Small intestine (tissue), 7 donors: ENCODE data around the gene KIAA0586. TPM values are rescaled to one million over a fixed set of nuclear protein-coding genes. Genes with fewer than 3 reads are reported as not detected.
"Not testable (repeated sequence)": the region's sequence is repeated elsewhere in the genome, so short reads cannot be mapped to it uniquely, and the experiment has no call there.

Experiments
- DNase-seq, 2 donors: peaks; one replicate each; pipeline versions ENCODE4 v3.0.0 to v3.0.0-alpha.2; 2013
- FAIRE-seq: peaks from 2 replicates; lab custom pipeline; 2012; peaks lifted over from hg19 to GRCh38; lab: Jason Lieb, UNC
- H3K27ac ChIP-seq, 3 donors: one replicate each; pipeline ENCODE4 v1.5.1; 2013; ENCODE audit warnings: low read length in 2 of 3, mild to moderate bottlenecking in 2 of 3, control low read depth in 1 of 3, inconsistent platforms in 1 of 3, low read depth in 1 of 3, moderate library complexity in 1 of 3
- H3K27me3 ChIP-seq, 3 donors: one replicate each; pipeline ENCODE4 v1.6.1; 2013; ENCODE audit warnings: low read length in 3 of 3, inconsistent platforms in 1 of 3; ENCODE audit not compliant: control insufficient read depth in 3 of 3, insufficient read depth in 3 of 3
- H3K36me3 ChIP-seq, 3 donors: one replicate each; pipeline ENCODE4 v1.6.1; 2013; ENCODE audit warnings: low read length in 3 of 3, inconsistent platforms in 1 of 3, low read depth in 1 of 3, mild to moderate bottlenecking in 1 of 3, moderate library complexity in 1 of 3; ENCODE audit not compliant: control insufficient read depth in 3 of 3, insufficient read depth in 2 of 3
- H3K4me1 ChIP-seq, 3 donors: one replicate each; pipeline ENCODE4 v1.6.1; 2013; ENCODE audit warnings: low read length in 2 of 3, inconsistent platforms in 1 of 3, low read depth in 1 of 3, mild to moderate bottlenecking in 1 of 3, moderate library complexity in 1 of 3; ENCODE audit not compliant: control insufficient read depth in 3 of 3, insufficient read depth in 2 of 3
- H3K4me3 ChIP-seq, 3 donors: one replicate each; pipeline ENCODE4 v1.5.1; 2013; ENCODE audit warnings: low read length in 3 of 3, control low read depth in 1 of 3, inconsistent platforms in 1 of 3, low read depth in 1 of 3, mild to moderate bottlenecking in 1 of 3, moderate library complexity in 1 of 3
- H3K9me3 ChIP-seq, 2 donors: one replicate each; pipeline ENCODE4 v1.6.1; 2013; ENCODE audit warnings: low read depth in 1 of 2, low read length in 1 of 2; ENCODE audit not compliant: control insufficient read depth in 2 of 2, insufficient read depth in 1 of 2
- WGBS, 3 donors: extraction: QIAGEN DNeasy Blood & Tissue Kit; methylation state at CpG; one replicate each; pipeline ENCODE4 v1.1.7; 2013; 5-methylcytosine and 5-hydroxymethylcytosine counted together
- polyA plus RNA-seq, 4 donors: library from polyadenylated mRNA; stranded (reverse) in 3 of 4; unstranded in 1 of 4; fragments of 200-250 nt in 3 of 4; fragments of 120-200 nt in 1 of 4; gene quantifications; one replicate each; pipeline versions ENCODE4 v1.2.1 to v1.2.3, GENCODE V29; 2013
- donor health status: healthy with polysubstance abuse.
- donor health status: control.
- donor health status: control.
- donor health status: Bipolar disorder and iron deficiency.
- donor health status: healthy.

The KIAA0586 gene
- polyA plus RNA-seq, 4 donors: 2.7 to 12.3 (median 5.0) TPM

DNA sequence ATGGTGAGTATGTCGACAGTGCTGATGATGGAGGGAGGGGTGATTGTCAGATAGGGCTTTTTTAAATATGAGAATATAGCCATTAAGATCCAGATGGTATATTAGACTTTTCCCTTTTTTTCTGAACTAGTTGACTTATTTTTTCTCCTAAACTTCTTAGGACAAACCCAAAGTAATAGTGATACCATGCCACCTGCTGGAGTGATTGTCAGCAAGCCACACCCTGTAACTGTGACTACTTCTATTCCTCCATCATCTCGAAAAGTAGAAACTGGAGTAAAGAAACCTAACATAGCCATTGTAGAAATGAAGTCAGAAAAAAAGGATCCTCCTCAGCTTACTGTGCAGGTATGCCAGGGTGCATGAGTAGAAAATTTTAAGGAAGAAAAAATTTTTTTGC, 40.1 kb downstream of the KIAA0586 start:
- 91 to 95% (median 93%) methylated on average over 2 of the region's 2 CpGs for WGBS, 3 donors
- FAIRE-seq: no peak
- peaks cover 2 to 19% (median 7%) of the 10 kb centered on the region in 3 donors for H3K36me3 ChIP-seq

DNA sequence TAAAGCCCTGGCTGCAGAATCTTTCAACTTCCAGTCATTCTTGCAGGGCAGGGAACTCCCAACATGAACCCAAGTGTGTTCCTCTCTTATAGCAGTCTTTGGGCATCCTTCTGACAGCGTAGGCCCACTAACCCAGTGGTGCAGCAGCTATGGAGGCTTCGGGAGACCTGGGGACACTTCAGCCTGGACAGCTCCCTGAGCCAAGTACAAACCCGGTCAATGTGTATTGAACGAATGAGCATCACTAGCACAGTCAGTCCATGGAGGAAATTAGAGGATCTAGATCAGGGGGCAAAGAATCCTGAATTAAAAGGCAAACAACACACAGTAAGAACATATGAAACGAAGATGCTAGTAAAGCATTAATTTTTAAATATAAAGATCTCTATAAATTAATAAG, 41.8 kb downstream of the KIAA0586 start:
- Histone ChIP-seq H3K9me3 (no peaks in the 10 kb centered on the region), H3K4me1 (no peaks in the 10 kb centered on the region), H3K27ac (no peak overlapping the region), H3K4me3 (no peak overlapping the region), H3K27me3 (no peaks in the 10 kb centered on the region), H3K36me3 (peaks cover 2 to 16% (median 7%) of the 10 kb centered on the region in 3 donors)
- DNase-seq: no peak
- FAIRE-seq: no peak
- WGBS, 3 donors: 93 to 97% (median 94%) methylated on average over 5 of the region's 5 CpGs

More for the DNA sequence above, 40.1 kb downstream of the KIAA0586 start:
- H3K4me3 ChIP-seq: no peak overlapping the region
- no peak for DNase-seq
- H3K27me3 ChIP-seq: no peaks in the 10 kb centered on the region
- no peak overlapping the region for H3K27ac ChIP-seq
- no peaks in the 10 kb centered on the region for H3K9me3 ChIP-seq
- no peaks in the 10 kb centered on the region for H3K4me1 ChIP-seq

DNA sequence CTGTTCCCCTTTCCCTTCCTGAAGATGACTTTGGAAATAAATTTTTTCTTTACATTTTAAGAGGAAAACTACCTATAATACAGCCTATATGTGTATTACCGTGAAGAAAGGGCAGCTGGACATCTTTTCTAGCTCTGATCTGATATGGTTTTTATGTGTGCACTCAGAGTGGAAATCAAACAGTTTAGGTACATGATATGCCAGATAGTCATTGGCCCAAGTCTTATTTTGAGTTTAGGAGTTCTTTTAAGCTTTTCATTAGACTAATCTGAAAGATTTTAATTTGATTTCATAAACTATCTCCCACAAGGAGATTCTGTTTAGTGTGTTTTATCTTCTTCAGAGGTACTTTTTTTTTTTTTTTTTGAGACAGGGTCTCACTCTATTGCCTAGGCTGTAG, 48.8 kb downstream of the KIAA0586 start:
- FAIRE-seq (no peak), DNase-seq (no peak)
- 96 to 100% (median 97%) methylated on average over 1 of the region's 1 CpG for WGBS, 3 donors
- Histone ChIP-seq H3K4me1 (no peaks in the 10 kb centered on the region), H3K27ac (no peak overlapping the region), H3K4me3 (no peak overlapping the region), H3K9me3 (no peaks in the 10 kb centered on the region), H3K27me3 (no peaks in the 10 kb centered on the region), H3K36me3 (peaks cover 0 to 13% (median 3%) of the 10 kb centered on the region in 3 donors)

DNA sequence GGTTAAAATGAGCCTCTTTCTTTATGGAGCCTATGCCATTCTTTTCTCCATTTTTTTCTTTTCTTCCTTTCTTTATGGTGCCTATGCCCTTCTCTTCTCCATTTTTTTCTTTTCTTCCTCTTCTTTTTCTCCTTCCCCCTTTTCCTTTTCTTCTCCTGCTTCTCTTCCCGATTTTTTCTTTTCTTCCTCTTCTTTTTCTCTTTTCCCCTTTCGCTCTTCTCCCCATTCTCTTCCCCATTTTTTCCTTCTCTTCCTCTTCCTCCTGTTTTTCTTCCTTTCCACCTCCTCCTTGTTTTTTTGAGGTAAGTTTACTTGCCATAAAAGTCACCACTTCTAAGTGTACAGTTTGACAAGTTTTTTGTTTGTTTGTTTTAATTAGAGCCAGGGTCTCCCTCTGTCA, 50.1 kb downstream of the KIAA0586 start:
- peaks cover 0 to 13% (median 5%) of the 10 kb centered on the region in 3 donors for H3K36me3 ChIP-seq
- H3K27me3 ChIP-seq: no peaks in the 10 kb centered on the region
- H3K9me3 ChIP-seq: no peaks in the 10 kb centered on the region
- no peak overlapping the region for H3K27ac ChIP-seq
- H3K4me1 ChIP-seq: no peaks in the 10 kb centered on the region
- H3K4me3 ChIP-seq: no peak overlapping the region
- FAIRE-seq (no peak), DNase-seq (no peak)
- WGBS, 3 donors: 96 to 98% (median 97%) methylated on average over 2 of the region's 2 CpGs

DNA sequence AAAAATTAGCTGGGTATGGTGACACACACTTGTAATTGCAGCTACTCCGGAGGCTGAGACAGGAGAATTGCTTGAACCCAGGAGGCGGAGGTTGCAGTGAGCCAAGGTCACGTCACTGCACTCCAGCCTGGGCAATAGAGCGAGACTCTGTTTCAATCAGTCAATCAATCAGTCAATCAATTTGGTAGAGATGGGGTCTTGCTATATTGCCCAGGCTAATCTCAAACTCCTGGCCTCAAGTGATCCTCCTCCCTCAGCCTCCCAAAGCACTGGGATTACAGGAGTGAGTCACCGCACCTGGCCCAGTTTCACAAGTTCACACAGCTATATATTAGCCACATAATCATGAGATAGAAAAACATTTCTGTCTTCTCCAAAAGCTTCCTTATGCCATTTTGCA, 50.8 kb downstream of the KIAA0586 start:
- FAIRE-seq, H3K27ac ChIP-seq, H3K4me3 ChIP-seq, H3K4me1 ChIP-seq, DNase-seq, H3K9me3 ChIP-seq, H3K27me3 ChIP-seq: not testable (repeated sequence)
- peaks cover 0 to 13% (median 5%) of the 10 kb centered on the region in 3 donors for H3K36me3 ChIP-seq
- WGBS, 3 donors: 99% methylated on average over 5 of the region's 5 CpGs

DNA sequence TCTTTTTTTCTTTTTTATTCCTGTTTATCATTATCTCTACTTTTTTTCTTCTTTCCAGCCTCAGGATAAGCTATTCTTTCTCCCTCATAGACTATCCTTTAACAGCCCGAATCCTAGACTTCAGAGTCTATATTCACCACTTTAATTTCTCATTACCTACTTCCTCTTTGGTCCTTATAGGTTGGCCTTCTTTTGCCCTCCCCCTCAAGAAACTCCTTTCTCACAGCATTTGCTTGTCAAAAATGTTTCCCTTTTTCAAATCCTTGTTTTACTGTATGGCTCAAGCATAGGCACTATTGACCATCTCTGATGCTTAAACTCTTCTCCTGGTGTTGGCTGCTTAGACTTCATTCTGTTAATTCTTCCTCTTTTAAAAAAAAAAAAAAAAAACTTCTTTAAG, 52.5 kb downstream of the KIAA0586 start:
- FAIRE-seq (no peak), DNase-seq (no peak)
- peaks cover 0 to 11% (median 5%) of the 10 kb centered on the region in 3 donors for H3K36me3 ChIP-seq
- H3K9me3 ChIP-seq: no peaks in the 10 kb centered on the region
- 89 to 100% (median 90%) methylated on average over 1 of the region's 1 CpG for WGBS, 3 donors
- H3K27me3 ChIP-seq: no peaks in the 10 kb centered on the region
- no peak overlapping the region for H3K4me3 ChIP-seq
- no peak overlapping the region for H3K27ac ChIP-seq
- H3K4me1 ChIP-seq: no peaks in the 10 kb centered on the region

DNA sequence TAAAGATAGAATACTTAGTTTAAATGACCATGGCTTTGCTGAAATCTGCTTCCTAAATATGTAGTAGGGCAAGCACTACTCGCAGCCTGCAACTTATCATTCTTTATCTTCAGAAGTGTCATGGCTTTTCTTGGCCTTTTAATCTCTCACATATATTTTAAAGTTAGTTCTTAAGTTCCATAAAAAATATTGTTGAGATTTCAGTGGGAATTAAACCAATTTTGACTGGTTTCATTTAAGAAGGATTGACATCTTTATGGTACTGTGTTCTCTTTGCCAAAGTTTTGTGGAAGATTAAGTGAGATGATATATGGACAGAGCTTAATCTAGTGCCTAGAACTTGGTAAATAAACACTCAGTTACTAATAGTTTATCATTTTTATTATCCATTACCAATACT, 56.7 kb downstream of the KIAA0586 start:
- Histone ChIP-seq H3K36me3 (peaks cover 2 to 8% (median 4%) of the 10 kb centered on the region in 3 donors), H3K9me3 (no peaks in the 10 kb centered on the region), H3K4me3 (no peak overlapping the region), H3K4me1 (no peaks in the 10 kb centered on the region), H3K27ac (no peak overlapping the region), H3K27me3 (no peaks in the 10 kb centered on the region)
- 88 to 90% (median 88%) methylated on average over 1 of the region's 1 CpG for WGBS, 3 donors
- FAIRE-seq: no peak
- DNase-seq: no peak

DNA sequence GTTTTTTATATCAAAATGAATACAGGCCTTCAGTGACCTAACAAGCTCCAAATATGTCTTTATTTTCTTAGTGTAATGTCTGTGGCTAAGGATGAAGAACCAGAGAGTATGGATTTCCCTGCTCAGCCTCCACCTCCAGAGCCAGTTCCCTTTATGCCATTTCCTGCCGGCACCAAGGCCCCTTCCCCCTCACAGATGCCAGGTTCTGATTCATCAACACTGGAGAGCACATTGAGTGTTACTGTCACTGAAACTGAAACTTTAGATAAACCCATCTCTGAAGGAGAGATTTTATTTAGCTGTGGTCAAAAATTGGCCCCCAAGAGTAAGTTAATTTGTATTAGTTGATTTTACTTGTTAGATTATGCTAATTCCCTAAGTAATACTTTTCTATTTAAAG, 61.0 kb downstream of the KIAA0586 start:
- peaks cover 2 to 13% (median 5%) of the 10 kb centered on the region in 3 donors for H3K36me3 ChIP-seq
- no peak overlapping the region for H3K27ac ChIP-seq
- no peak overlapping the region for H3K4me3 ChIP-seq
- H3K27me3 ChIP-seq: no peaks in the 10 kb centered on the region
- DNase-seq (no peak), FAIRE-seq (no peak)
- no peaks in the 10 kb centered on the region for H3K9me3 ChIP-seq
- WGBS, 3 donors: 60 to 85% (median 67%) methylated on average over 1 of the region's 1 CpG
- H3K4me1 ChIP-seq: no peaks in the 10 kb centered on the region

DNA sequence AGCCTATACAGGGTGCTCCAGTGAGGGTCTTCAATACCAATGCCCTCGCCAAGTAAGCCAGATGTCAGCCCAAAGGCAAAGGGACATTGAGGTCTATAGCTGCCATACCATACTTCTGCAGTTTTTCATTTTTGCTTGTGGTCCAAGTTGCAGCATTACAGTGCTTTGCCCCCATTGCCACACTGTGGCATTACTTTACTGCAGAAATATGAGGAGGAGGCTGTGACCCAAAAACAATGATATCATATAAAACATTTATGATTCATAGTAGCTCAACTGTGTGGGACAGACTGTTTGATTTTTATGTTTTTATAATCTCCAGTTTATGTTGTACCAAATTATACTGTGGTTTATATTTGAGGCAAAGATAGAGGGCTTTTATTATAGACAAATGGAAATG, 64.1 kb downstream of the KIAA0586 start:
- Histone ChIP-seq H3K4me1 (no peaks in the 10 kb centered on the region), H3K27me3 (no peaks in the 10 kb centered on the region), H3K9me3 (no peaks in the 10 kb centered on the region), H3K36me3 (peaks cover 4 to 20% (median 7%) of the 10 kb centered on the region in 3 donors), H3K27ac (no peak overlapping the region), H3K4me3 (no peak overlapping the region)
- 98 to 100% (median 100%) methylated on average over 1 of the region's 1 CpG for WGBS, 3 donors
- no peak for FAIRE-seq
- DNase-seq: no peak
